COLO668 (cell line): ENCODE measurements around the gene CHST8.

Source experiments
- DNase-seq: peaks from one replicate; lab custom pipeline; 2025; ENCODE audit not compliant: unreplicated experiment; lab: John Stamatoyannopoulos, UW

CHST8 gene

DNA sequence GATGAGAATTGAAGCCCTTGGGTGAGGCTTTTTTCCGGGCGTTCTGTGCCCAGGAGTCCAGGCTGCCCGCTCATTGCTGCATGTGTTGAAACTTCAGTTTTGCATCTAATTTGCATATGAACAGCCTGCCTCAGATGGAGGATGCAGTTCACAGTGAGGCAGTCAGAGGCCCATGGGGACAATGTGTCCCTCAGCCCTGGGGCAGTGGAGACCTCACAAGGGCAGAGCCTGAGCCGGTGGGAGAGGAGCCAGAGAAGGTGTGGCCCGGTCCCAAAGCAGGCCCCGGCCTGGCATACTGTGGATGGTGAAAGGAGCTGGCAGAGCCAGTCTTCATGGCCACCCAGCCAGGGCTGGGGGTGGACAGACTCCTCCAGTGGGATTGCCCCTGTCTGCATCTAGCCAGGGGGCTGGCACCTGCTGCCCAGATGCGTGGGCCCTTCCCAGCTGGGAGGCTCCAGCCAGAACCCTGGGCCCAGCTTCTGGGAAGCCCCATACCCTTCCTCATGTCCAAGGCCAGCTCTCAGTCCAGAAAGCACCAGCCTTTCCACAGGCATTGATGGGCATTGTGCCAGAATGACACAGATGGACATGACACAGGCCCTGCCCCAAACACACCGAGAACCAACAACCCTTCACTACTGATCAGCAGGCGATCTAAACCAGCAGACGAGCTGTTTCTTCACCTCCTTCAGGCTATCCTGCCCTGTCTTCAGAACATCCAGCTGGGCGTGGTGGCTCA, 142.0 kb downstream of the CHST8 start:
- no peak for DNase-seq

DNA sequence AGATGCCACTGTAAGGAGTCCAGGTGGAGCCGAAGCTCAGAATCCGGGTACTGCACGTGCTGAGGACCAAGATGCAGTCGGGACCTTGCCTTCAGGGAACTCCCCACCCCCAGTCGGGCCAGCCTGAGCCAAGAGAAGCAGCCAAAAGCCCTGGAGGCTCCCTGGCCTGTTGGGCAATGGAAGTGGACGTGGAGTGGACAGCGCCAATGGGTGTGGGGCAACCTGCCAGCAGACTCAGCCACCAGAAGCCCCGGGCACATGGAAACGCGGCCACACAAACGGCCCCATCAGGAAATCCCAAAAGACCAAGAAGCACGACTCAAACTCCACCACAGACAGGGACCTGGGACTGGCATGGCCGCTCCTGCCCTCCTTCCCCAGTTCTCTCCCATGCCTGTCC, 144.9 kb downstream of the CHST8 start:
- no peak for DNase-seq

DNA sequence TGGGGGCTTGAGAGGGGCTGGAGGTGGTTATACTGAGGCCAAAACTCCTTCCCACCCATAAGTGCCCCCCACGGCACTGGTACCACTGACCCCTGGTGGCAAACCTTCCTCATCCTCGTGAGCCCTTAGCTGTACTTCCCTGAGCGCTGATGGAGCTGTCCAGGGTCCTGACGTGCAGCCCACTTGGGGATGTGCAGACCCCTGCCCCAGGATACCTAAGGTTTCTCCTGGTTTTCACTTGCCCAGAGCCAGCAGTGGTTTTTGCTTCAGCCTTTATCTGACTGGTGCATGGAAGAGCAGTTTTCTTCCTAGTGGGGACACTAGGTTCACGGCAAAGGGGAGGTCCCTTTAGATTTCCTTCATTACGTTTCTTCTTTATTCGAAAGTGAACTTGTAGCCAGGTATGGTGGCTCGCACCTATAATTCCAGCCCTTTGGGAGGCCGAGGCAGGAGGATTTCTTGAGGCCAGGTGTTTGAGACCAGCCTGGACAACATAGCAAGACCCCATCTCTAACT, 146.2 kb downstream of the CHST8 start:
- no peak for DNase-seq

DNA sequence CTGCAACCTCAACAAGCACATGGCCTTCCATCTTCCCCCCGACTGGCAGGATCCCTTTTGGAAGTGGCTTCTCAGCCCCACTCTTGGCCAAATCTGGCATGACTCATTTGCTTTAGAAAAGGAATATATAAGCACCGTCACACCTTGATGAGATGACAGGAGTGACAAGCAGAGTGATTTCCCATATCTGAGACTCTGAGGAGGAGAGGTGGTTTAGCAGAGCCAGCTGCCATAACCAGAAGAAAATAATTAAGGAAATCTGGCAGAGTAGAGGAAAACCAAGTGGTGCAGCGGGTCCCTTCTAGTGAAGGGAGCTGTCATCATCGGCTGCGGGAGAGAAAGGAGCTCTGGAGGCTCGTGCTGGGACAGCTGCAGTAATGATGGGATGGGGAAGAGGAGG, 147.5 kb downstream of the CHST8 start:
- DNase-seq: no peak

DNA sequence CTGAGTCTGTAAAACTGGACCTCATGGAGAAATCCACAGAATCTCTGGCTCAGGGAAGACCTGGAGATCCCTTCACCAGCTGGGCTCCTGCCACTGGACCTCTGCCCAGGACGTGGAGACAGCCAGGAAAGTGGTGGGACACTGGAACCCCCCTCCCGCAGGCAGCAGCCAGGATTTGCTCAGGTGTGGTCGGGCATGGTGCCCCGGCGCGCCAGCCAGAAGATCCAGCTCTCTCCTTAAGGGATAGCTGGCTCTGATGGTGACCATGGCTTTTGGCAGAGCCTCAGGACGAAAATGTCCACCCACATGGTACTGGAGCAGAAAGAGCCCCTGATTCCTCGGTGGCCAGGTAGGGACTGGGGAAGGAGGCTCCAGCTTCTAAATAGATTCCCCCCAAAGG, 148.4 kb downstream of the CHST8 start:
- no peak for DNase-seq

DNA sequence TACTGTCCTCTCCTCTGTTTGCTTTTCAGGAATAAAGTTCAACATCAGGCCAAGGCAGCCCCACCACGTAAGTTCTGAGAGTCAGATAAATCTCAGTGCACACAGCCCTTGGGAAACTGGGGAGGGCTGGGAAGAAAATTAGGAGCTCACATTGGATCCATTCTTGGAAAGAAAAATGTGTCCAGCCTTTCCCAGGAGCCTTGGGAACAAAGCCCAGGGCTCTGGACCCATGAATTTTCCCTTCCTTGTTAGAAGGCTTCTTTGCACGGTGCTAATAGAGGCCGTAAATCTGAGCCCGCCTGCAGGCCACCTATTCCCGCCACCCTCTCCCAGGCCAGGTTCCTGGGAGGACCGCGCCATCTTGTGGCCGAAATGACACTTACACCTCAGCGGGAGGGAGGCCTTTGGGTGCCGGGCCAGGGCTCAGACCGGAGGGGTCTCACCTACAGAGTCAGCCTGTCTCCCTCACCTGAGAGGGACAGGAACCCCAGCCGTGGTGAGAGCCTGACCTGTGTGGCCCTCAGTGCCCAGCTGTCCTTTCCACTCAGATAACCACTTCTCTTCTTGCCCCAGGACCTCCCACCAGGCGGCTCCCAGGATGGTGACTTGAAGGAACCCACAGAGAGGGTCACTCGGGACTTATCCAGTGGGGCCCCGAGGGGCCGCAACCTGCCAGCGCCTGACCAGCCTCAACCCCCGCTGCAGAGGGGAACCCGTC, 149.8 kb downstream of the CHST8 start:
- peak; percentile 64 for DNase-seq

DNA sequence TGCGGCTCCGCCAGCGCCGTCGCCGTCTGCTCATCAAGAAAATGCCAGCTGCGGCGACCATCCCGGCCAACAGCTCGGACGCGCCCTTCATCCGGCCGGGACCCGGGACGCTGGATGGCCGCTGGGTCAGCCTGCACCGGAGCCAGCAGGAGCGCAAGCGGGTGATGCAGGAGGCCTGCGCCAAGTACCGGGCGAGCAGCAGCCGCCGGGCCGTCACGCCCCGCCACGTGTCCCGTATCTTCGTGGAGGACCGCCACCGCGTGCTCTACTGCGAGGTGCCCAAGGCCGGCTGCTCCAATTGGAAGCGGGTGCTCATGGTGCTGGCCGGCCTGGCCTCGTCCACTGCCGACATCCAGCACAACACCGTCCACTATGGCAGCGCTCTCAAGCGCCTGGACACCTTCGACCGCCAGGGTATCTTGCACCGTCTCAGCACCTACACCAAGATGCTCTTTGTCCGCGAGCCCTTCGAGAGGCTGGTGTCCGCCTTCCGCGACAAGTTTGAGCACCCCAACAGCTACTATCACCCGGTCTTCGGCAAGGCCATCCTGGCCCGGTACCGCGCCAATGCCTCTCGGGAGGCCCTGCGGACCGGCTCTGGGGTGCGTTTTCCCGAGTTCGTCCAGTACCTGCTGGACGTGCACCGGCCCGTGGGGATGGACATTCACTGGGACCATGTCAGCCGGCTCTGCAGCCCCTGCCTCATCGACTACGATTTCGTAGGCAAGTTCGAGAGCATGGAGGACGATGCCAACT, 150.5 kb downstream of the CHST8 start:
- no peak for DNase-seq

DNA sequence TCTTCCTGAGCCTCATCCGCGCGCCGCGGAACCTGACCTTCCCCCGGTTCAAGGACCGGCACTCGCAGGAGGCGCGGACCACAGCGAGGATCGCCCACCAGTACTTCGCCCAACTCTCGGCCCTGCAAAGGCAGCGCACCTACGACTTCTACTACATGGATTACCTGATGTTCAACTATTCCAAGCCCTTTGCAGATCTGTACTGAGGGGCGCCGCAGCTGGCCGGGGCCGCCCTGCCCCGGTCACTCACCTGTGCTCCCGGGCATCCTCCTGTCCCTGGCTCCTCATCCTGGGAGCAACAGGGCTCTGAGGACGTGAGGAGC, 151.1 kb downstream of the CHST8 start:
- no peak for DNase-seq

DNA sequence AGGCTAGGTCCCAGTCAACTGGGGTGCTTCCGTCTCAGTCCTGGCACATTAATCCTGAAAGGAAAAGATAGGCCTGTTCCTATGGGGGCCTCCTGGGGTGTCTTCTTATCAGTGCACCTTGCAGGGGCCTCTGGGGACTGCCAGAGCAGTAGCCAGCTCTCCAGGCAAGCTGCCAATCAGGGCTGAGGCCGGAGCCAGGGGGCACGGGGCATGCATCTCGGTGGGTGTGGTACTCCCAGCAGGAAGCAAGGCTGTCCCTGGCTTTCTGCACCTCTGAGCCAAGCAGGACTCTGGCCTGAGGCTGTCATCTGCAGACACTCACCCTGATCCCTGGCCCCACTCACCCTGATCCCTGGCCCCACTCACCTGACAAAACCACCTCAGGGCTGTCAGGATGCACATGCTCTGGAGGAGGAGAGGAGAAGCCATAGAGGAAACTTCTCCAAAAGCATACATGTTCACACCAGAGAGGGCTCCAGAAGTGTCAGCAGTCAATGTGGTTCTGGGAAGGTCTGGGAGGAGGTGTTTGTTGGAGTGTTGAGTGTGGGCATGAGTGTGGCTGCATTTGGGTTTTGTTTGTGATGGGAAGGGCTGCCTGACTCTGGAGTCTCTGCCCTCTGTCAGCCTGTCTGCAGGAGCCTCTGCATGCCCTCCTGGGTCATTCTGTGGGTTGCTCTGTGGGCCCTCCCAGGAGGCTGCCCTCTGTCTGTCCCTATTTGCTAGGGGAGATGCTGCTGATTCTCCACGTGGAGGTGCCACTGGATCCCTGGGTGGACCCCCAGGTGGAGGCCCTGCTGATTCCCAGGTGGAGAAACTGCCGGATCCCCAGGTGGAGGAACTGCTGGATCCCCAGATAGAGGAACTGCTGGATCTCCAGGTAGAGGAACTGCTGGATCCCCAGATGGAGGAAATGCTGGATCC, 152.2 kb downstream of the CHST8 start:
- DNase-seq: no peak

DNA sequence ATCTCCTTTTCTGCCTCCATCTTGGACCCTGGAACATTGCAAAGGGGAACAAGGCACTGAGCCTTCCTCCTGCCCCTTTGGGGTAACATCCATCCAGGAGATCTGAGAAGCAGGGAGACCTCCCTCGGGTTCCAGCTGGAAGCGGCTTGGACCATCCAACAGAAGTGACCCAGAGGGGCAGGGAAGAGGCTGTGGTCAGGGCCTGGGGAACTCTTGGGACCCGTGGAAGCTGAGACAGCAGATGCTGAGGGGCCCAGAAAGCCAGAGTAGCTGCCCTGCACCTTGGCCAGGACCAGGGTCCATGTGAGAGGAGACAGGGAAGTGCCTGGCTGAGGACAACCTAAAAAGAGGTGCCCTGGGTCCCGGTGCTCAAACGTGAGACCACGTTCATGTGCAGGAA, 153.0 kb downstream of the CHST8 start:
- DNase-seq: no peak

DNA sequence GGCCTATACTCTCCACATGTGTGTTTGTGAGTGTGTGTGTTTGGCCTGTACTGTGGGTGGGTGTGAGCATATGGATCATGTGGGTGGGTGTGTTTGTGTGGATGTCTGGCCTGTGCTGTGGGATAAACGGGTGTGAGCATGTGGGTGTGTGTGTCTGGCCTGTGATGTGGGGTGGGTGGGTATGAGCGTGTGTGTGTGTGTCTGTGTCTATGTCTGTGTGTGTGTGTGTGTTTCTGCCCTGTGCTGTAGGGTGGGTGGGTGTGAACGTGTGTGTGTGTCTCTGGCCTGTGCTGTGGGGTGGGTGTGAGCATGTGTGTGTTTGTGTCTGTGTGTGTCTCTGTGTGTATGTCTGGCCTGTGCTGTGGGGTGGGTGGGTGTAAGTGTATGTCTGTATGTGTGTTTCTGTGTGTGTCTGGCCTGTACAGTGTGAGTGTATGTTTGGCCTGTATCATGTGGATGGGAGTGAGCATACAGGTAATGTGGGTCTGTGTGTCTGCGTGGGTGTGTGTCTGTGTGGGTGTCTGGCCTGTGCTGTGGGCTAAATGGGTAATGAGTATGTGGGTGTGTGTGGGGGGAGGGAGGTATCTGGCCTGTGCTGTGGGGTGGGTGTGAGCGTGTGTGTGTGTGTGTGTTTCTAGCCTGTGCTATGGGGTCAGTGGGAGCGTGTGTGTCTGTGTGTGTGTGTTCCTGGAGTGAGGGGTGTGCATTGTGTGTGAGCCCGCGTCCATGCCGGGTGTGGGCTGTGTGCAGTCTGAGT, 154.2 kb downstream of the CHST8 start:
- DNase-seq: no peak

DNA sequence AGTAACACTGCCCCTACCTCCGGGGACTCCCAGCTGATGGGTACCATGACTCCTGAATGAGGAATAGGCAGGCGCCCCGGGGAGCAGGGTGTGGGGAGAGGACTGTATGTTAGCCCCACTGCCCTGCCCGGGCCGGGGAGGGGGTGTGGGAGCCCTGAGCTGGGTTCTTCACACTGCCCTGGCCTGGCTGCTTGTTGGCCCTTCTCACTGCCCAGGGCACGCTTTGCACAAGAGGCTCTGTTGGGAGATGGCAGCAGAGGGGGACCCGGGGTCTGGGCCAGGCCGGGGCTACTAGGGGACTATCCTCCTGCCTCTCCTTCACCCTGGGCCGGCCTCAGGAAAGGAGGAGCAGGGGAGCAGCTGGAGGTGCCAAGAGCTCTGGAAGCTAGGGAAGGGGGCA, 155.6 kb downstream of the CHST8 start:
- no peak for DNase-seq

DNA sequence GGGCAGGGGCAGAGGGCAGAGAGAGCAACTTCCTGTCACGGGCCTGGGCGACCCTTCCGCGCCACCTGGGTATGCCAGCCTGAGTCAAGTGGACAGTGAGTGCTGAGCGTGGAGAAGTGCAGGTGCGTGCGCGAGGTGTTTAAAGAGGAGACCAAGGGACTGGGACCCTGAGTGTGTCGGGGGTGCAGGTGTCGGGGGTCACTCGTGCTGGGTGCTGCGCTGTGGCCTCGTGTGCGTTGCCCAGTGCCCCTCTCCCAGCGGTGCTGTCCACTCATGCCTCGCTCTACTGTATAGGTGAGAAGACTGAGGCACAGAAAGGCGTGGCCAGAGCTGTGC, 156.0 kb downstream of the CHST8 start:
- DNase-seq: no peak

DNA sequence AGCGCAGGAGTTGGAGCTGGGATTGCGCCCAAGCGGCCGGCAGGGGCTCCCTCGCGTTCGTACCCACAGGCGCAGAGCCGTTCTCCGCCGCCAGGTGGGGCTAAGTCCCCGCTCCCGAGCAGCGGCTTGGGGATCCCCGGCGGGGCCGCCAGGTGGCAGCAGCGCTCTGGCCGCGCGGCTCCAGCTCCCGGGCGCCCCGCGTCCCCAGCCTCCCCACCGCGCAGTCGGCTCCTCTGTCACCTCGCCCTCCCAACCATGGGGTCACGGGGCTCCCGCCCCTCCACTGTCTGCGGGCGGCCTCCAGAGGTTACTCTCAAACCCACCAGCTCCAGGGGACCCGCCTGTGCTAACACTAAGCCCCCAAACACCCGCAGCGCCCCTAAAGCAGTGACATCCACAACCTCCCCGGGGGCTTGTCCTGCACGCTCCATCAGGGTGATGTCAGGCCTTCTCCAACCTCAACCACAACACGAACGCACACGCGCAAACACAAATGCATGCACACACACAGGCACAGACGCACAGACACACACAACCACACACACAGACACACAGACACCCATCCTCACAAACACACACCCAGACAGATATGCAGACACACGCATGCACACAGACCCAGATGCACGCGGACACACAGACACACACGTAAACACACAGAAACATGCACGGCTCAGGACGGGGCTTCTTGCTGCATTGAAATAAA, 156.5 kb downstream of the CHST8 start:
- peak; percentile 63 for DNase-seq

DNA sequence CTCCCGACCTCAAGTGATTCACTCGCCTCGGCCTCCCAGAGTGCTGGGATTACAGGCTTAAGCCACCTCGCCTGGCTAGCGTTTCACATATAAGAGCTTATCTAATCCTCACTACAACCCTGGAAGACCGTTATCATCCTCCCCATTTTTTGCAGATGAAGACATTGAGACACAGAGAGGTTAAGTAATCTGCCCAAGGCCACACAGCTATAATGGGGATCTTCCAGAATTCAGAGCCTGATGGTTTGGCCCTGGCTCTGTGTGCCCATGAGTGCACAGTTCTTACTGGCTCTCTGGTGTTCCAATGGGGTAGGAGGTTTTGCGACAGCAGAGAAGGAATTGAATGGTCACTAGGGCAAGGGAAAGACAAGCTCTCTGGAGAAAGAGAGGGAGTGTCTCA, 158.1 kb downstream of the CHST8 start:
- DNase-seq: no peak

DNA sequence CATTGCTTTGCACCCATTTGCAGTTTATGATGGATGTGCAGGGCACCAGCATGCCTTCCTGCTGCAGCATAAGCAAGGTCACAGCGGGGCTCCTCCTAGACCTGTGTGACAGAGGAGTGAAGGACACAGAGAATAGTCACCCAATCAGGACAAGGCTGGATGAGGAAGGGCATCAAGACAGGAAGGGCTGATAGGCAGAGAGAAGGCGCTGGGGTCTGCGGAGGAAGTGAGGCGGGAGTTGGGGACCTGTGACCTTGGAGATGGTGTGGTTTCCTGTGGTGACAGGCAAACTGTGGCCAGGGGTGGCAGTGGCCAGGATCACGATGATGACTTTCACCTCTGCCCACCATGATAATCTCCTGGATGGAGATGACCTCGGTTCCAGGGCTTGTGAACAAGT, 158.5 kb downstream of the CHST8 start:
- DNase-seq: no peak

DNA sequence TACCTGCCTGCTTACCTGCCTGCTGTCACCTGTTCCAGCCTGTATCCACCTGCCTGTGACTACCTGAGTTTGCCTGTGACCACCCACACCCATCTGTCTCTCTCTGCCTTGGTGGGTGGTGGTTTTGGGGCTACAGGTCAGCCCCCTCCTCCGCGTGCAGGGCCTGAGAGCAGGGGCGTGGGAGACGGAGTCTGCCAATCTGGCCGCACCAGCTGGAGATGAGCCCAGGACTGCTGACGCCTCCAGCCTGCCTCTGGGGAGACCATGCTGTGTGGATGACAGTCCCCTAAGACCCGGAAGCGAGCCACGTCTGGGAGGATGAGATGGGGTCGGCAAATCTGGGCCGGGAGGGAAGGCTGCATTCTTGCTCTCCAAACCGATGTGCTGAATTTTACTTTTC, 159.0 kb downstream of the CHST8 start:
- no peak for DNase-seq

DNA sequence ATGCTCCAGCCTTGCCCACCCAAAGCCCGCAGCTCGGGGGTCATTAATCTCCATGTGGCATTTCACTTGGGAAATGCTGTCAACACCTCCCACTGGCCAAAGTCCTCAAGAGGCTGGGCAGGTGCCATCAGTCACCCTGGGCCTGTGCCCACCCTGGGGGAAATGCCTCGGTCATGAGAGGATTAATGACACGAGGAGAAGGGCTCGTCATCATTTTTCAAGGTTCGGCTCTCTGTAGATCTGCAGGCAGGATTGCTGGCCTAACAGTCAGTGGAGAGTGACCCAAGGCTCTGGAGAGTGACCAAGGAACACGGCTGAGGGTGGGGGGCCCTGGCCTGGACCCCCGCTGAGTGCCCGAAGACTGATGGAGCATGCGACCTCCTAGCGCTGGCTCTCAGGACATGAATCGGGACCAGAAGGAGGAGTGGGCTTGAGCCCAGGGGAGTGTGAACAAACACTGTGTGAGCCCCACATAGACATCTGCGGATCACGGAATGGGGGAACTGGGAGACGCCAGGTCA, 159.7 kb downstream of the CHST8 start:
- no peak for DNase-seq

DNA sequence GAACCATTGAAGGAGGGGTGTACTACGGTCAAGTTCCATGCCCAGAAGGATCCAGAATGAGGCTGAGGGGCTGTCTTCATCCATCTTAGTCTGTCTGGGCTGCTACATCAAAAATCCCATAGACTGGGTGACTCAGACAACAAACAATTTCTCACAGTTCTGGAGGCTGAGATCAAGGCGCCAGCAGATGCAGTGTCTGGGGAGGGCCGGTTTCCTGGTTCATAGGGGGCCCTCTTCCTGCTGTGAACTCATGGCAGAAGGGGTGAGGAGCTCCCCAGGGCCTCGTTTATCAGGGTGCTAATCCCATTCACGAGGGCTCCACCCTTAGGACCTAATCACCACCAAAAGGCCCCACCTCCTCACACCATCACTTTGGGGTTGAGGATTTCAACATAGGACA, 160.2 kb downstream of the CHST8 start:
- DNase-seq: no peak

DNA sequence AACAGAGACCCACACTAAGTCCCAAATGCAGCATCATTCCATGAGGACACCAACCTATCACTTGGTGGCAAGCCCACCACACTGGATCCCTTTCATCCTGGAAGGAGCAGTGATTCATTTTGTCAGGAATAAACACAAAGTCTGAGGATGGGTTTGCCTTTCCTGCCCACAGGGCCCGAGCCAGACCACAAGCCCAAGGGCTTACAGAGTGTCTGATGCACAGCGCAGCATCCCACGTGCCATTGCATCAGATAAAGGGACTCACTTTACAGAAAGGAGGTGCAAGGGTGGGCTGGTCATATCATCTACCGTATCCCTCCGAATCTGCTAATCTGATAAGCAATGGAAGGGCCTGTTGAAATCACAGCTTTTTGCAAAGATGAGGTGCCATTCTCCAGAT, 162.7 kb downstream of the CHST8 start:
- DNase-seq: no peak
